ENCODE results near the gene HPS1. TPM values are rescaled to one million over a fixed set of nuclear protein-coding genes. Genes with fewer than 3 reads are reported as not detected.

Gene HPS1
- total and polyA plus RNA-seq, 11 donors: 20.9 to 61.4 (median 38.5) TPM

- intact Hi-C loops (cut with DNase I): loop anchor here in 1 of 10 donors (10.0 kb wide), 1 partner anchor 265 kb away; no protein-coding TSS in a partner anchor
- H3K36me3 ChIP-seq: peaks cover 0 to 6% (median 0%) of the 10 kb centered on the region in 9 donors
- no peak overlapping the region for H3K27ac ChIP-seq
- 76 to 98% (median 86%) methylated on average over 3 to 4 of the region's 4 CpGs for WGBS, 4 donors
- no peaks in the 10 kb centered on the region for H3K9me3 ChIP-seq
- no peaks in the 10 kb centered on the region for H3K27me3 ChIP-seq
- no peak overlapping the region for H3K4me3 ChIP-seq
- DNase-seq (no peak), ATAC-seq (no peak)
- H3K4me1 ChIP-seq: peaks cover 0 to 43% (median 16%) of the 10 kb centered on the region in 12 donors
- TF ChIP-seq CTCF (IDR thresholded peaks at IDR 0.05) (no peak), POLR2A (IDR thresholded peaks at IDR 0.05) (no peak)
Measured at GRCh38 chr10:98410135-98410743, 36.5 kb downstream of the HPS1 start.

- TF ChIP-seq POLR2A (IDR thresholded peaks at IDR 0.05) (no peak), CTCF (IDR thresholded peaks at IDR 0.05) (no peak)
- Histone ChIP-seq H3K9me3 (no peaks in the 10 kb centered on the region), H3K27me3 (no peaks in the 10 kb centered on the region), H3K4me3 (no peak overlapping the region), H3K36me3 (peaks cover 0 to 6% (median 0%) of the 10 kb centered on the region in 9 donors), H3K4me1 (peaks cover 0 to 31% (median 6%) of the 10 kb centered on the region in 12 donors), H3K27ac (no peak overlapping the region)
- DNase-seq: no peak
- ATAC-seq: no peak
- intact Hi-C loops (cut with DNase I): no loop called here
- 87 to 95% (median 89%) methylated on average over 4 of the region's 4 CpGs for WGBS, 4 donors
Measured at GRCh38 chr10:98408799-98409198, 37.9 kb downstream of the HPS1 start.

GRCh38 chr10:98407744-98408241, 38.9 kb downstream of the HPS1 start:
- intact Hi-C loops (cut with DNase I): no loop called here
- ATAC-seq: no peak
- 92 to 97% (median 94%) methylated on average over 13 to 18 of the region's 18 CpGs for WGBS, 4 donors
- H3K9me3 ChIP-seq: no peaks in the 10 kb centered on the region
- H3K4me3 ChIP-seq: no peak overlapping the region
- H3K27me3 ChIP-seq: no peaks in the 10 kb centered on the region
- H3K36me3 ChIP-seq: peaks cover 0 to 10% (median 3%) of the 10 kb centered on the region in 9 donors
- DNase-seq: peak in 1 of 5 donors; percentile 20
- peaks cover 0 to 23% (median 6%) of the 10 kb centered on the region in 12 donors for H3K4me1 ChIP-seq
- H3K27ac ChIP-seq: no peak overlapping the region
- no peak for TF ChIP-seq CTCF (IDR thresholded peaks at IDR 0.05)
- TF ChIP-seq POLR2A (IDR thresholded peaks at IDR 0.05): no peak

DNA sequence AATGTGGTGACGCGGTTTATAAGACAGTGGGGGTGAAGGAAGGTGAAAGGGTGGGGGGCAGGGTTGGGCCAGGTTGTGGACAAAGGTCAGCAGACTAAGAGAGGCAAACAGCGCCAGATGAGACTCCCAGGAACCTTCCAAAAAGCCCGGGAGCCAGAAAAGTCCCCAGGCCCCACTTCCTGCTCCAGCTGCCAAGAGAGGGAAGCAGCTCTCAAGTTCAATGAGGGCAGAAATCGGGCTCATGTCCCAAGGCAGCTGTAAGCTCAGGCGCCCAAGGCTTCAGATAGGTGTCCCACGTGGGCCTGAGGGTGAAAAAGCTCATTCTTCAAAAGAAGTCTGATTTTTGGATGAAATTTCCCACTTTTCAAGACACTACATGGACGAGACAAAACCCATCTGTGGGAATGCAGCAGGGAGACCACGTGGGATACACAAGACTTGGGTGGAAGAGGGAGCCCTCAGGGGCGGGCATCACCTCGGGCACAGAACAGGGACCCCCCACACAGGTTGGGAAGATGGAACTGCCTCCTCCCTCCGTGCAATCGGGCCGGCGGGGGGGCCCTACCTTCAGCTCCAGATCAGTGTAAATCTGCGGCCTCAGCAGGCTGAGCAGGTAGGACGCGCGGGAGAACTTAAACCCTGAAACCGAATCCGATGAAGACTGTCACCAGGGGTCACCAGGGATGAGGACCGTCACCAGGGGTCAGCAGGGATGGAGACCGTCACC, 39.6 kb downstream of the HPS1 start:
- no peak overlapping the region for H3K4me3 ChIP-seq
- intact Hi-C loops (cut with DNase I): no loop called here
- TF ChIP-seq POLR2A (IDR thresholded peaks at IDR 0.05) (no peak), CTCF (IDR thresholded peaks at IDR 0.05) (no peak)
- WGBS, 4 donors: 69 to 77% (median 73%) methylated on average over 16 to 23 of the region's 23 CpGs
- H3K4me1 ChIP-seq: peaks cover 0 to 17% (median 3%) of the 10 kb centered on the region in 12 donors
- peaks cover 0 to 15% (median 5%) of the 10 kb centered on the region in 9 donors for H3K36me3 ChIP-seq
- H3K27me3 ChIP-seq: no peaks in the 10 kb centered on the region
- no peaks in the 10 kb centered on the region for H3K9me3 ChIP-seq
- peak overlapping the region in 1 of 12 donors; percentile 34 for H3K27ac ChIP-seq
- DNase-seq: peak in 1 of 5 donors; percentile 27
- ATAC-seq: peak in 2 of 4 donors; percentile 30 to 36

All from heart left ventricle (tissue), 16 donors.